HL-60 (cell line): ENCODE measurements around the gene GPR141.

ENCODE experiments used
- DNase-seq, 2 experiments: peaks; one replicate each; pipeline ENCODE4 v3.0.0-alpha.2; 2010 to 2020; ENCODE audit warnings: low read depth in 1 of 2, low spot score in 1 of 2
- H3K27ac ChIP-seq: fragments of 250-450 bp; sonication (Bioruptor Pico); replicated peaks from 2 replicates; pipeline ENCODE4 v1.5.1; 2020; ENCODE audit warnings: mild to moderate bottlenecking, moderate library complexity
- H3K27me3 ChIP-seq: fragments of 250-450 bp; sonication (Bioruptor Pico); 2 replicates; pipeline ENCODE4 v1.5.1; 2021; ENCODE audit warnings: mild to moderate bottlenecking, moderate library complexity; ENCODE audit not compliant: insufficient read depth, poor library complexity, severe bottlenecking
- H3K4me3 ChIP-seq: replicated peaks from 2 replicates; pipeline ENCODE4 v1.5.1; 2011; ENCODE audit warnings: mild to moderate bottlenecking, control low read depth, low read length; ENCODE audit not compliant: insufficient read depth
- GABPA ChIP-seq: IDR thresholded peaks from 2 replicates; pipeline ENCODE4 v1.6.1; 2012; ENCODE audit warnings: low read depth
- POLR2AphosphoS5 ChIP-seq: IDR thresholded peaks from 2 replicates; pipeline ENCODE4 v1.6.1; 2012; ENCODE audit warnings: low read depth
- REST ChIP-seq: IDR thresholded peaks from 2 replicates; pipeline ENCODE4 v1.6.1; 2012; ENCODE audit warnings: low read depth; ENCODE audit not compliant: insufficient replicate concordance
- SPI1 ChIP-seq: IDR thresholded peaks from 2 replicates; pipeline ENCODE4 v1.6.1; 2012; ENCODE audit warnings: low read depth, mild to moderate bottlenecking, borderline replicate concordance
- TF ChIP-seq, protein P1 (sequence below): IDR thresholded peaks from one replicate; pipeline ENCODE4 v1.5.1; 2011; ENCODE audit warnings: low read length, control low read depth, inconsistent platforms; ENCODE audit not compliant: insufficient read depth

Gene GPR141

GRCh38 chr7:37769291-37769690, 85.7 kb downstream of the GPR141 start:
- TF ChIP-seq SPI1 (no peak), GABPA (no peak), REST (no peak), POLR2AphosphoS5 (no peak)
- TF ChIP-seq, protein P1, sequence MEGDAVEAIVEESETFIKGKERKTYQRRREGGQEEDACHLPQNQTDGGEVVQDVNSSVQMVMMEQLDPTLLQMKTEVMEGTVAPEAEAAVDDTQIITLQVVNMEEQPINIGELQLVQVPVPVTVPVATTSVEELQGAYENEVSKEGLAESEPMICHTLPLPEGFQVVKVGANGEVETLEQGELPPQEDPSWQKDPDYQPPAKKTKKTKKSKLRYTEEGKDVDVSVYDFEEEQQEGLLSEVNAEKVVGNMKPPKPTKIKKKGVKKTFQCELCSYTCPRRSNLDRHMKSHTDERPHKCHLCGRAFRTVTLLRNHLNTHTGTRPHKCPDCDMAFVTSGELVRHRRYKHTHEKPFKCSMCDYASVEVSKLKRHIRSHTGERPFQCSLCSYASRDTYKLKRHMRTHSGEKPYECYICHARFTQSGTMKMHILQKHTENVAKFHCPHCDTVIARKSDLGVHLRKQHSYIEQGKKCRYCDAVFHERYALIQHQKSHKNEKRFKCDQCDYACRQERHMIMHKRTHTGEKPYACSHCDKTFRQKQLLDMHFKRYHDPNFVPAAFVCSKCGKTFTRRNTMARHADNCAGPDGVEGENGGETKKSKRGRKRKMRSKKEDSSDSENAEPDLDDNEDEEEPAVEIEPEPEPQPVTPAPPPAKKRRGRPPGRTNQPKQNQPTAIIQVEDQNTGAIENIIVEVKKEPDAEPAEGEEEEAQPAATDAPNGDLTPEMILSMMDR, result no peak
- H3K27me3 ChIP-seq, result no peaks in the 10 kb centered on the region
- H3K27ac ChIP-seq, result no peak overlapping the region
- no peak for DNase-seq
- no peak overlapping the region for H3K4me3 ChIP-seq

DNA sequence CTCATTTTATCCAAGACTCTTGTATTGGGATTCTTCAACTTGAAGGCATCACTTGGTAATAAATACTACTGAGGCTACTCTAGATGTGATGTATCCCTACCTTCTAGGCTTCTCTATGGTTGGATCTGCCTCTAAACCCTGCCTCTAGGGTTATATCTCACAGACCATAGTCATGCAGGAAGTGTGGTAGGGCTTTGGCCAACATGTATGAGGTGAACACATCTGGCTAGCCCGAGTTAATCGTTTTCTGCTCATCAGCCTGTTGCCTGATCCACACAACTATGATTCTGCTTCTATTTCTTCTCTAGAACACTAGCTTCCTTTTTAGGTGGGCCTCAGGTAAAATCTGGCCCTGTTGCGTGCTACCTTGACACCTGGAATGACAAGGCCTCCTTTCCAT, 86.2 kb downstream of the GPR141 start:
- Histone ChIP-seq H3K27ac (no peak overlapping the region), H3K27me3 (no peaks in the 10 kb centered on the region), H3K4me3 (no peak overlapping the region)
- TF ChIP-seq POLR2AphosphoS5 (no peak), SPI1 (no peak), GABPA (no peak), REST (no peak)
- TF ChIP-seq, protein P1, result no peak
- DNase-seq, result no peak

- no peak for TF ChIP-seq REST
- no peak for TF ChIP-seq GABPA
- TF ChIP-seq, protein P1, result no peak
- no peak for TF ChIP-seq POLR2AphosphoS5
- TF ChIP-seq SPI1, result no peak
Observed at GRCh38 chr7:37770838-37771237, 87.3 kb downstream of the GPR141 start.

More at GRCh38 chr7:37770838-37771237, 87.3 kb downstream of the GPR141 start:
- Histone ChIP-seq H3K27me3 (no peaks in the 10 kb centered on the region), H3K4me3 (no peak overlapping the region), H3K27ac (no peak overlapping the region)
- DNase-seq, result no peak
